Suprapubic skin (tissue), 4 donors: ENCODE data around the gene CHPF.

Experiments used
- CTCF ChIP-seq, 2 donors: fragments of 200-600 bp in 1 of 2; fragments of 450-650 bp in 1 of 2; sonication (generic) in 1 of 2; IDR thresholded peaks; one replicate each; pipeline ENCODE4 v1.5.1; 2016 to 2019; ENCODE audit warnings: antibody characterized with exemption in 2 of 2, mild to moderate bottlenecking in 1 of 2, moderate library complexity in 1 of 2
- EP300 ChIP-seq: sonication (generic); formaldehyde crosslinking; IDR thresholded peaks from one replicate; pipeline ENCODE4 v1.6.1; 2017; ENCODE audit warnings: antibody characterized with exemption
- POLR2A ChIP-seq, 2 donors: fragments of 450-650 bp; IDR thresholded peaks; one replicate each; pipeline ENCODE4 v1.6.1; 2017; ENCODE audit warnings: antibody characterized with exemption in 2 of 2, mild to moderate bottlenecking in 2 of 2, moderate library complexity in 2 of 2
- POLR2AphosphoS5 ChIP-seq, 3 donors: sonication (generic); formaldehyde crosslinking; IDR thresholded peaks; one replicate each; pipeline ENCODE4 v1.6.1; 2017; ENCODE audit warnings: antibody characterized with exemption in 3 of 3

GRCh38 chr2:219530048-219530963 lies 13.3 kb downstream of the CHPF start:
- TF ChIP-seq POLR2A (IDR thresholded peaks at IDR 0.05) (no peak), CTCF (IDR thresholded peaks at IDR 0.05) (peak; percentile 94 to 95), EP300 (no peak), POLR2AphosphoS5 (IDR thresholded peaks at IDR 0.05) (no peak)
